Suprapubic skin (tissue), 4 donors: ENCODE results near the gene GMPR. TPM values are rescaled to one million over a fixed set of nuclear protein-coding genes. Genes with fewer than 3 reads are reported as not detected.

Source experiments
- DNase-seq, 2 donors: peaks; one replicate each; pipeline ENCODE4 v3.0.0-alpha.2; 2019; ENCODE audit warnings: low spot score in 2 of 2
- H3K27ac ChIP-seq: fragments of 200-600 bp; sonication (generic); one replicate; pipeline ENCODE4 v1.5.1; 2019
- H3K27me3 ChIP-seq: fragments of 200-600 bp; sonication (generic); one replicate; pipeline ENCODE4 v1.5.1; 2019
- H3K36me3 ChIP-seq: fragments of 200-600 bp; sonication (generic); one replicate; pipeline ENCODE4 v1.5.1; 2019
- H3K4me1 ChIP-seq: fragments of 200-600 bp; sonication (generic); one replicate; pipeline ENCODE4 v1.5.1; 2019
- H3K4me3 ChIP-seq: fragments of 200-600 bp; sonication (generic); one replicate; pipeline ENCODE4 v1.5.1; 2019; ENCODE audit warnings: mild to moderate bottlenecking
- H3K9me3 ChIP-seq: fragments of 200-600 bp; sonication (generic); one replicate; pipeline ENCODE4 v1.5.1; 2019
- EP300 ChIP-seq: sonication (generic); formaldehyde crosslinking; IDR thresholded peaks from one replicate; pipeline ENCODE4 v1.6.1; 2017; ENCODE audit warnings: antibody characterized with exemption
- POLR2A ChIP-seq, 2 donors: fragments of 450-650 bp; IDR thresholded peaks; one replicate each; pipeline ENCODE4 v1.6.1; 2017; ENCODE audit warnings: antibody characterized with exemption in 2 of 2, mild to moderate bottlenecking in 2 of 2, moderate library complexity in 2 of 2
- POLR2AphosphoS5 ChIP-seq, 3 donors: sonication (generic); formaldehyde crosslinking; IDR thresholded peaks; one replicate each; pipeline ENCODE4 v1.6.1; 2017; ENCODE audit warnings: antibody characterized with exemption in 3 of 3
- WGBS: methylation state at CpG from one replicate; pipeline ENCODE4 v1.1.5; 2018; 5-methylcytosine and 5-hydroxymethylcytosine counted together
- total RNA-seq, 4 donors: library from RNA; depleted of rRNA; stranded (reverse); fragments of >200 nt; gene quantifications; one replicate each; pipeline ENCODE4 v1.1.0, GENCODE V29; 2016
- TF ChIP-seq, protein P1 (sequence below), 2 donors: fragments of 200-600 bp in 1 of 2; fragments of 450-650 bp in 1 of 2; sonication (generic) in 1 of 2; IDR thresholded peaks; one replicate each; pipeline ENCODE4 v1.5.1; 2016 to 2019; ENCODE audit warnings: antibody characterized with exemption in 2 of 2, mild to moderate bottlenecking in 1 of 2, moderate library complexity in 1 of 2

GMPR gene
- total RNA-seq, 4 donors from 2014 or later: 4.9 to 16.4 (median 12.9) TPM

DNA sequence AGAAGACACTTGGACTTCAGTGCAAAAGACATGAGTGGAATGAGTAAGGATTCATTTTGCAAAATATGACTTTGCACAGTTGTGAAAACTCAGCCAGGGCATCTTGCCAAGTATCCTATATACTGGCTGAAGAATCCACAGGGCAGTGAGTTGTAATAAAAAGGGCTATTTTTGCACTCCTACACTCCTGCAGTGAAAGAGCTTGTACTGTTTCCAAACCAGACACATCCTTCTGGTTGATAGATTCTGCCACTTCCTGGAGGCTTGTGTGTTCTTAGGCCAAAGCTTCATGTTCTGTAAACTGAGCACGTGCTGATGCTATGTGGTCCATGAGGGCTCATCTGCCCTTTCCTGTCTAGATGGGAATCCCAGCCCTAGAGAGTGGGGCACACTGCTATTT, 34.9 kb downstream of the GMPR start:
- DNase-seq: no peak
- Histone ChIP-seq H3K36me3 (no peaks in the 10 kb centered on the region), H3K9me3 (no peaks in the 10 kb centered on the region), H3K4me1 (peaks cover 16% of the 10 kb centered on the region), H3K4me3 (no peak overlapping the region), H3K27me3 (no peaks in the 10 kb centered on the region), H3K27ac (no peak overlapping the region)
- 53% methylated on average over 1 of the region's 1 CpG for WGBS
- TF ChIP-seq POLR2A (IDR thresholded peaks at IDR 0.05) (no peak), POLR2AphosphoS5 (IDR thresholded peaks at IDR 0.05) (no peak), EP300 (no peak)
- TF ChIP-seq, protein P1, sequence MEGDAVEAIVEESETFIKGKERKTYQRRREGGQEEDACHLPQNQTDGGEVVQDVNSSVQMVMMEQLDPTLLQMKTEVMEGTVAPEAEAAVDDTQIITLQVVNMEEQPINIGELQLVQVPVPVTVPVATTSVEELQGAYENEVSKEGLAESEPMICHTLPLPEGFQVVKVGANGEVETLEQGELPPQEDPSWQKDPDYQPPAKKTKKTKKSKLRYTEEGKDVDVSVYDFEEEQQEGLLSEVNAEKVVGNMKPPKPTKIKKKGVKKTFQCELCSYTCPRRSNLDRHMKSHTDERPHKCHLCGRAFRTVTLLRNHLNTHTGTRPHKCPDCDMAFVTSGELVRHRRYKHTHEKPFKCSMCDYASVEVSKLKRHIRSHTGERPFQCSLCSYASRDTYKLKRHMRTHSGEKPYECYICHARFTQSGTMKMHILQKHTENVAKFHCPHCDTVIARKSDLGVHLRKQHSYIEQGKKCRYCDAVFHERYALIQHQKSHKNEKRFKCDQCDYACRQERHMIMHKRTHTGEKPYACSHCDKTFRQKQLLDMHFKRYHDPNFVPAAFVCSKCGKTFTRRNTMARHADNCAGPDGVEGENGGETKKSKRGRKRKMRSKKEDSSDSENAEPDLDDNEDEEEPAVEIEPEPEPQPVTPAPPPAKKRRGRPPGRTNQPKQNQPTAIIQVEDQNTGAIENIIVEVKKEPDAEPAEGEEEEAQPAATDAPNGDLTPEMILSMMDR (IDR thresholded peaks at IDR 0.05): no peak

DNA sequence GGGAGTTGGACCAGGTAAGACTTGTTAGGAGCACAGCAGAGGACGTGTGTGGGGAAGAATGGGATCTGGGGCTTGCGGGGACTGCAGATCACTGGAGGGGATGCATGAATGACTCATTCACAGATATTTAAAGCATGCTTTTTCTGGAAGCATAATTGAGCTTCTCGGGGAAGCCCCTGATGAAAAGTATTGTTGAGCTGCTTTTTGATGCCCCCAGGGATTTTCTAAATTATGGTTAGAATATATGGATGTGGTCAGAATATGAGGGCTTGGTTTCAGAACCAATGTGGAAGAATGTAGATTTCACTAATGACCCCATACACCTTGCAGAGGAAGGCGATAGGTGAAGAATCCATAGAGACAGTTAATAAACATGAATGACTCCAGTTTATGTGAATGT, 36.1 kb downstream of the GMPR start:
- WGBS: 72% methylated on average over 4 of the region's 4 CpGs
- Histone ChIP-seq H3K27me3 (no peaks in the 10 kb centered on the region), H3K4me3 (no peak overlapping the region), H3K4me1 (peaks cover 18% of the 10 kb centered on the region), H3K27ac (no peak overlapping the region), H3K36me3 (no peaks in the 10 kb centered on the region), H3K9me3 (no peaks in the 10 kb centered on the region)
- no peak for TF ChIP-seq POLR2A (IDR thresholded peaks at IDR 0.05)
- TF ChIP-seq, protein P1 (IDR thresholded peaks at IDR 0.05): no peak
- TF ChIP-seq EP300: no peak
- no peak for TF ChIP-seq POLR2AphosphoS5 (IDR thresholded peaks at IDR 0.05)
- no peak for DNase-seq

DNA sequence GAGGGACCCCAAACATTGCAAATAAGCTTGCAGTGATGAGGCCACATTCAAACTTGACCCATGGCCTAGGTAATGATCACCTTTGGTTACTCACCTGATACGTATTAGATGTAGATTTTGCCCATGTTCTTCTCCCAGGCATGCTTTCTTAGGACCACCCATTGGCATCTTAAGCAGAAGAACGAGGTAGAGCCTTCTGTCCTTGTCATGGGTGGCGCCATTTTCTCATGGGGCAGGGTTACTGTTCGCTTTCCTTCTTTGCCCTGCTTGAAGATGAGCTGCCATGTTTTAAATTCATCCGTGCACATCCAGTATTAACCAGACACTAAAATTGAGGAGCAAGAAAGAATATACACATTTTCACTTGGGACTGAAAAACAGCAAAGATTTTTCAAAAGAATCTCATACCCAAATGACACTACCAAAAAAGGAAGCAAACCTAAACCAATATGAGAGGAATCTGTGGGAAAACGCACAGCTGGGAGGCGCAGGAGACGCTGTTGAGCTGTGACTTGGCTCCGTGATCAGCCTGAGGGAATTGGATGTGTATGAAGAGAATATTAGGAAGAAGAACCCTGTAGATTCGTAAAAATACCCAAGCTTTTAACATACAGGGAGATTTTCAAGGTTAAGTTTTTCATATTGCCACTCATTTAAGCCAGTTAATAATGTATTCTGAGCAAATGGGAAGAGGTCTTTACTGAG, 36.6 kb downstream of the GMPR start:
- 89% methylated on average over 10 of the region's 10 CpGs for WGBS
- DNase-seq: no peak
- no peaks in the 10 kb centered on the region for H3K9me3 ChIP-seq

DNA sequence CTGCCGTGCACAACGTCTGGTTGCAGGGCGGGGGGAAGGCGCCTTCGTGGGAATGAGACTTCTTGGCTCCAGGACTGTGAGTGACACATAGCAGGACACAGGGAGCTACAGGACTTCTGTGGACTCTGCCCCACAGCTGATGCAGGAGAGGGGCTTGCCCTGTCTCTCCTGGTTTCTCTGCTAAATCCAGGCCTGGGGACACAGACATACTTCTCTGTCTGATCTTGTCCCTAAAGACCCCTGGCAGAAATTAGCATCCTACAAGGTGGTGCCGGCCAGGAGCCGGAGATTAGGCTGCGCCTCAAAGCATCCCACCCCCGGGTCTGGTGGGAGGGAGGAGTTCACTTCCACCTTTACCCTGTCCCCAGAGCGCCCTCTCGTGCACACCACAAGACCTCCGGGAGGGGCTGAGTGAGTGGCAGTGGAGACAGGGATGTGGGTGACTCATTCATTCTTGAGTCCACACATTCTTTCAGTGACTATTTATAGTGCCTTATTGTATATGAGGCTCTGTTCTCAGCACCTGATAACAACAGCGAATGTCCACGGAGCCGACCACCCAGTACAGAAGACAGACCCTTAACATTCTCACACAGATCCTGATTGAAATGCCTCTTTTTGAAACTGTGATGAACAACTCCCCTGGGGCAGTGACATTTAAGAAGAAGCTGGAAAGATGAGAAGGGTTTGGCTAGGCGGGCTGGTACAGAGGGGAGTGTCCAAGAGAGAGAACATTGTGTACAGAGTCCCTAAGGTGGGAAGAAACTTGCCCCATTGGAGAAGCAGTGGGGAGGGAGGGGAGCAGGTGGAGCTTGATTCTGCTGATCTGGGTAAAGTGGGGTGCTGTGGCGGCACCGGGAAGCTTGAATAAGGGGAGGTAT, 39.0 kb downstream of the GMPR start:
- 39% methylated on average over 18 of the region's 18 CpGs for WGBS
- Histone ChIP-seq H3K27ac (no peak overlapping the region), H3K4me1 (peaks cover 18% of the 10 kb centered on the region), H3K36me3 (no peaks in the 10 kb centered on the region), H3K4me3 (no peak overlapping the region), H3K9me3 (no peaks in the 10 kb centered on the region), H3K27me3 (no peaks in the 10 kb centered on the region)
- TF ChIP-seq, protein P1 (IDR thresholded peaks at IDR 0.05): peak in 1 of 2 donors; percentile 35
- TF ChIP-seq POLR2A (IDR thresholded peaks at IDR 0.05): no peak
- TF ChIP-seq POLR2AphosphoS5 (IDR thresholded peaks at IDR 0.05): peak in 1 of 3 donors; percentile 32
- TF ChIP-seq EP300: no peak
- no peak for DNase-seq

More for the DNA sequence above, 36.6 kb downstream of the GMPR start:
- Histone ChIP-seq H3K4me1 (peaks cover 18% of the 10 kb centered on the region), H3K27me3 (no peaks in the 10 kb centered on the region), H3K4me3 (no peak overlapping the region), H3K36me3 (no peaks in the 10 kb centered on the region), H3K27ac (no peak overlapping the region)
- TF ChIP-seq POLR2A (IDR thresholded peaks at IDR 0.05) (no peak), EP300 (no peak), POLR2AphosphoS5 (IDR thresholded peaks at IDR 0.05) (no peak)

DNA sequence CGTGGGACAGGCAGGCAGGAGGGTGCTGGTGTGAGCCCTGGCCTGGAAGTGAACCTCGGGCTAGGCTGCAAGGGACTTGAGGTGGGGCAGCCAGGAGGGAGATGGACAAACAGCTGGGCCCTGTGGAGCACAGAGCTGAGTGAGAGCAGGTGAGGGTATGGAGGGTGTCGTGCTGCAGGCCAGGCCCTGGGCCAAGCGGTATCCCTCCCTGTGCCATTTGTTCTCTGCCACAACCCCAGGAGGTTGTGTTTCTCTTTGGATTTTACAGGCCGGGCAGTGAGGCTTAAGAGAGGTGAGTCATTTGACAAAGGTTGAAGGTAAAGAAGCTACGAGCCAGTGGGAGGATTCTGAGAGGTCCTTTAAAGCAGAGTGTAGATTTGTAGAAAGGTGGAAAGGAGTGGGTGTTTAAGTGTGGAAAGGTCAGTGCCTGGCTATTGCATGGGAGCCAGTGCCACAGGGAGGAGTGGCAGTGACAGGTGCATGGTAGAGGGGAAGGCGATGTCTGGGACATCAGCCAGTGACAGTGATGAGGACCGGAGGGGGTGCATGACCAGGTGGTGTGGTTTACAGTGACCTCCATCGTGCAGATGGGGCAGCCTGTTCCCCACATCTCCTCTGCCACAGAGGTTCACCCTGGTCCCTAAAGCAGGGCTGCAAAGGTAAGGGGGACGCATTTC, 39.8 kb downstream of the GMPR start:
- Histone ChIP-seq H3K36me3 (no peaks in the 10 kb centered on the region), H3K9me3 (no peaks in the 10 kb centered on the region), H3K27ac (peak overlapping the region; percentile 12), H3K4me1 (peaks cover 18% of the 10 kb centered on the region), H3K27me3 (no peaks in the 10 kb centered on the region), H3K4me3 (no peak overlapping the region)
- WGBS: 82% methylated on average over 10 of the region's 10 CpGs
- TF ChIP-seq EP300: no peak
- TF ChIP-seq, protein P1 (IDR thresholded peaks at IDR 0.05): no peak
- no peak for DNase-seq
